HFFc6 (cell line): ENCODE measurements around the gene CCDC171. TPM values are rescaled to one million over a fixed set of nuclear protein-coding genes. Genes with fewer than 3 reads are reported as not detected.

Experiments used
- DNase-seq: peaks from one replicate; pipeline ENCODE4 v3.0.0-alpha.2; 2018
- H3K27ac Mint-ChIP-seq: 2 replicates; pipeline ENCODE4 v1.8.0; 2020; ENCODE audit warnings: mild to moderate bottlenecking, mixed read lengths
- H3K27me3 Mint-ChIP-seq: 2 replicates; pipeline ENCODE4 v1.8.0; 2021; ENCODE audit warnings: mild to moderate bottlenecking, moderate library complexity, mixed read lengths; ENCODE audit not compliant: insufficient read depth
- H3K36me3 Mint-ChIP-seq: 2 replicates; pipeline ENCODE4 v1.8.0; 2021; ENCODE audit warnings: low read depth, mixed read lengths
- H3K4me1 Mint-ChIP-seq: 2 replicates; pipeline ENCODE4 v1.8.0; 2020; ENCODE audit warnings: low read depth, mixed read lengths
- H3K4me3 Mint-ChIP-seq: 2 replicates; pipeline ENCODE4 v1.8.0; 2020; ENCODE audit warnings: mild to moderate bottlenecking, moderate library complexity, mixed read lengths
- H3K9me3 Mint-ChIP-seq: 2 replicates; pipeline ENCODE4 v1.8.0; 2020; ENCODE audit warnings: mild to moderate bottlenecking, mixed read lengths
- CTCF ChIP-seq: fragments of 200-600 bp; sonication (generic); IDR thresholded peaks from 2 replicates; pipeline ENCODE4 v1.5.0; 2021; ENCODE audit warnings: antibody characterized with exemption, mild to moderate bottlenecking
- total RNA-seq, 6 experiments: library from RNA; stranded (reverse); fragmentation: NEBNext Ultra II Directional; extraction: Animal tissue kit (Norgen Biotek cat#: 25700); gene quantifications; 2 replicates in 1 of 6; 3 replicates in 5 of 6; pipeline ENCODE4 v1.2.3, GENCODE V29; 2021

CCDC171 gene
- total RNA-seq, 6 experiments from 2014 or later, result 0.48 to 0.86 (median 0.57) TPM

GRCh38 chr9:15846611-15847010 is 293.8 kb downstream of the CCDC171 start:
- Mint-ChIP-seq H3K36me3 (no peaks in the 10 kb centered on the region), H3K27ac (no peak overlapping the region), H3K4me3 (no peak overlapping the region), H3K9me3 (no peaks in the 10 kb centered on the region), H3K27me3 (no peaks in the 10 kb centered on the region), H3K4me1 (no peaks in the 10 kb centered on the region)
- no peak for DNase-seq
- TF ChIP-seq CTCF, result no peak

- Mint-ChIP-seq H3K36me3 (no peaks in the 10 kb centered on the region), H3K4me3 (no peak overlapping the region), H3K27me3 (no peaks in the 10 kb centered on the region), H3K27ac (no peak overlapping the region), H3K4me1 (no peaks in the 10 kb centered on the region), H3K9me3 (no peaks in the 10 kb centered on the region)
- DNase-seq, result no peak
- TF ChIP-seq CTCF, result no peak
Observed at GRCh38 chr9:15849871-15850270, 297.0 kb downstream of the CCDC171 start.

- Mint-ChIP-seq H3K36me3 (no peaks in the 10 kb centered on the region), H3K4me3 (no peak overlapping the region), H3K27me3 (no peaks in the 10 kb centered on the region), H3K9me3 (no peaks in the 10 kb centered on the region), H3K27ac (no peak overlapping the region), H3K4me1 (peaks cover 11% of the 10 kb centered on the region)
- no peak for DNase-seq
- no peak for TF ChIP-seq CTCF
Observed at GRCh38 chr9:15851766-15852165, 298.9 kb downstream of the CCDC171 start.

GRCh38 chr9:15856591-15856990 is 303.7 kb downstream of the CCDC171 start:
- Mint-ChIP-seq H3K27ac (peak overlapping the region; percentile 32), H3K9me3 (no peaks in the 10 kb centered on the region), H3K36me3 (no peaks in the 10 kb centered on the region), H3K27me3 (no peaks in the 10 kb centered on the region), H3K4me3 (no peak overlapping the region), H3K4me1 (peaks cover 17% of the 10 kb centered on the region)
- TF ChIP-seq CTCF, result no peak
- peak; percentile 55 for DNase-seq

- Mint-ChIP-seq H3K27me3 (peaks cover 1% of the 10 kb centered on the region), H3K27ac (no peak overlapping the region), H3K9me3 (peaks cover 4% of the 10 kb centered on the region; the same call in 1 of the 2 replicates), H3K4me3 (no peak overlapping the region), H3K36me3 (peaks cover 2% of the 10 kb centered on the region; the same call in 1 of the 2 replicates), H3K4me1 (no peaks in the 10 kb centered on the region)
- no peak for TF ChIP-seq CTCF
- DNase-seq, result no peak
Observed at GRCh38 chr9:15867334-15867733, 314.5 kb downstream of the CCDC171 start.

GRCh38 chr9:15867988-15868387 is 315.1 kb downstream of the CCDC171 start:
- H3K36me3 Mint-ChIP-seq, result no peaks in the 10 kb centered on the region
- no peak overlapping the region for H3K27ac Mint-ChIP-seq
- no peak for DNase-seq
- H3K9me3 Mint-ChIP-seq, result no peaks in the 10 kb centered on the region
- no peak overlapping the region for H3K4me3 Mint-ChIP-seq
- H3K4me1 Mint-ChIP-seq, result no peaks in the 10 kb centered on the region
- TF ChIP-seq CTCF, result no peak
- peaks cover 1% of the 10 kb centered on the region for H3K27me3 Mint-ChIP-seq
